PC-9 (cell line): ENCODE measurements around the gene SLC22A23.

Source experiments
- CTCF ChIP-seq: fragments of 200-600 bp; sonication (generic); conservative IDR thresholded peaks from 2 replicates; pipeline ENCODE4 v1.6.1; 2017; ENCODE audit warnings: mixed run types, antibody characterized with exemption, mild to moderate bottlenecking, moderate library complexity
- EZH2 ChIP-seq: fragments of 200-600 bp; sonication (generic); IDR thresholded peaks from 2 replicates; pipeline ENCODE4 v1.8.0; 2017; ENCODE audit warnings: antibody characterized with exemption, low read depth

- TF ChIP-seq CTCF (no peak), EZH2 (no peak)
Observed at GRCh38 chr6:3282476-3283236, 174.2 kb downstream of the SLC22A23 start.
